Mesothelial cell of epicardium (in vitro differentiated cells): ENCODE measurements around the gene TBC1D10A. TPM values are rescaled to one million over a fixed set of nuclear protein-coding genes. Genes with fewer than 3 reads are reported as not detected.

Experiments
- DNase-seq, 2 experiments: peaks; one replicate each; pipeline ENCODE4 v3.0.0; 2021; ENCODE audit warnings: low spot score in 2 of 2; ENCODE audit not compliant: unreplicated experiment in 2 of 2
- H3K27ac Mint-ChIP-seq: 2 replicates; pipeline ENCODE4 v1.8.0; 2021; ENCODE audit warnings: mixed read lengths
- H3K27me3 Mint-ChIP-seq: 2 replicates; pipeline ENCODE4 v1.8.0; 2021; ENCODE audit warnings: low read depth, mixed read lengths
- H3K36me3 Mint-ChIP-seq: 2 replicates; pipeline ENCODE4 v1.8.0; 2021; ENCODE audit warnings: mixed read lengths
- H3K4me1 Mint-ChIP-seq: 2 replicates; pipeline ENCODE4 v1.8.0; 2021; ENCODE audit warnings: mixed read lengths
- H3K4me3 Mint-ChIP-seq: 2 replicates; pipeline ENCODE4 v1.8.0; 2021; ENCODE audit warnings: mild to moderate bottlenecking, moderate library complexity, mixed read lengths
- H3K9me3 Mint-ChIP-seq: 2 replicates; pipeline ENCODE4 v1.8.0; 2021; ENCODE audit warnings: mixed read lengths
- CTCF ChIP-seq: fragments of 200-600 bp; sonication (generic); IDR thresholded peaks from one replicate; pipeline ENCODE4 v1.5.0; 2021; ENCODE audit warnings: antibody characterized with exemption; ENCODE audit not compliant: unreplicated experiment
- total RNA-seq: library from RNA; stranded (reverse); gene quantifications from 3 replicates; pipeline ENCODE4 v1.2.1, GENCODE V29; 2021

TBC1D10A gene
- total RNA-seq, 1 donor from 2014 or later = 15.1 TPM

DNA sequence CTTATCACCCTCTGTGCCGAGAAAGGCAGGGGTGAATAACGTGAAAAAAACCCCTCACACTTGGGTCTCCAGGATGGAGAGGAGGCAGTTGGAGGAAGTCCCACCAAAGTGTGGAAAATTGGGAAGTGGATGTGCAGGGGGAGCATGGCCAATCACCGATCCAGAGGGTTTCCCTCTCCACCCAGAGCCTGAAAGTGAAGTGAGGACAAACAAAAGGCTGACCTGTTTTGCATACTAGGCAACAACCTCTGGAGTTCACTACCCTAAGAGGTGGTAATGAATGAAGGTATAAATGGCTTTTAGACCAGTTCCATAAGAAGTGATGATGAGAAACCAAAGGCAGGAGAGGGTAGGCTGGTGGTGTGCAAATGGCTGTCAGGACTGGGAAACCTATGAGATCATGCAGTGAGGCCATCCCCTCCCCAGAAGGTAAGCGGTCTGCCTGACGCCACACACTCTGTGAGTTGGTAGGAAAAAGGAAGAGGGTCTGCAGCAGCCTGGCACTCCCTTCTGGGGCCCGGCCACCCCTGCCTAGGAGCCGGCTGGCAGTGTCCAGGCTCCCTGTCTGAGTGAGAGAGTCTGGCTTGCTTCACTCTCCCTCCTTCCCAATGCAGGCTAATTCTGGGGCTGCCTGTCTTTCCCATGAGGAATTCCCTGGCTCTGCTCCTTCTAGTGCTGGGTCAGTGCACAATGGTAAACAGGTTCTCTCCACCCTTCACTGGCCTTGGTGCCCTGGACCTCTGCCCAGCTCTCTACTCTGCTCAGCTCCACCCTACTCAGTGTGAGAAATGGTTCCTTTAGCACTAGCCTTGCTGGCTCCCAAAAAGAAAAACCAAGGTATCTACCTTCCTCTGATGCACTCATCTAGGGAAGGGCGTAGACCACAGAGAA lies 15.6 kb downstream of the TBC1D10A start:
- Mint-ChIP-seq H3K4me1 (peaks cover 19% of the 10 kb centered on the region), H3K27me3 (peaks cover 7% of the 10 kb centered on the region)

DNA sequence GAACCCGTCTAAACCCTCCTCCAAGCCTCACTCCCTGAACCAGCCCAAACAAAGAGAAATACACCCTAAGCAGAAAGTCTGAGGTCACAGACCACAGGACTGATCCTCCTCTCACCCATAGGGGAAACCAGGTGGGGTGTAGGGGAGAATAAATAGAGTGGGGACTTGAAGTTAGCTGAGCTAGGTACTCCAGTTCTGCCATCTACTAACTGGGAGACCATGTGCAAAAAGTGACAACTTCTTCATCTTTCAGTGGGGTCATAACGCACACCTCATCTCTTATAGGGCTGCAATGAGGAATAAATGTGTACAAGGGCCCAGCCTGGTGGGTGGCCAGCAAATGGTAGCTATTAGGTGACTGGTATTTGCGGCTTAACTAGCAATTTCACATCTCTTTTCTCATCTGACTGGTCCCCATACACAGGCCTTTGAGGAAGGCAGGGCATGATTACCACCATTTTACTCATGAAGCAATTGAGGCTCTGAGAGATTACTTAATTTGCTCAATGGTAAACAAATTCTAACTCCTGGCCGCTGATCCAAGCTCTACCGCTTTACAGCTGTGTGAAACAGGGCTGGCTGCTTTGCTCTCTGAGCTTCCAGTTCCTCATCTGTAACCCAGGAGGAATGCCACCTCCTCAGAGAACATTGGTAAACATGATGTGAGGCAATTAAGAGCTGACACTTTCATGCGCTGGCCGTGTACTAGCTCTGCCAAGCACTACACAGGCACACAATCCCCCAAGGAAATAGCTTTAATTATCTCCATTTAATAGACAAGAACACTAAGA lies 16.6 kb downstream of the TBC1D10A start:
- TF ChIP-seq CTCF = no peak
- Mint-ChIP-seq H3K9me3 (no peaks in the 10 kb centered on the region), H3K27me3 (peaks cover 2% of the 10 kb centered on the region), H3K27ac (no peak overlapping the region), H3K36me3 (no peaks in the 10 kb centered on the region), H3K4me1 (peaks cover 27% of the 10 kb centered on the region), H3K4me3 (no peak overlapping the region)
- no peak for DNase-seq

More for the DNA sequence above, 15.6 kb downstream of the TBC1D10A start:
- Mint-ChIP-seq H3K27ac (no peak overlapping the region), H3K9me3 (no peaks in the 10 kb centered on the region), H3K4me3 (no peak overlapping the region), H3K36me3 (no peaks in the 10 kb centered on the region)
- TF ChIP-seq CTCF = no peak
- DNase-seq = no peak

- Mint-ChIP-seq H3K27ac (no peak overlapping the region), H3K9me3 (no peaks in the 10 kb centered on the region), H3K4me3 (no peak overlapping the region), H3K27me3 (peaks cover 2% of the 10 kb centered on the region), H3K4me1 (peaks cover 33% of the 10 kb centered on the region), H3K36me3 (no peaks in the 10 kb centered on the region)
- TF ChIP-seq CTCF = no peak
- DNase-seq = no peak
These were observed 18.1 kb downstream of the TBC1D10A start for GRCh38 chr22:30308518-30309230.

- TF ChIP-seq CTCF = no peak
- Mint-ChIP-seq H3K9me3 (no peaks in the 10 kb centered on the region), H3K36me3 (no peaks in the 10 kb centered on the region), H3K27me3 (peaks cover 2% of the 10 kb centered on the region), H3K4me3 (no peak overlapping the region), H3K4me1 (peaks cover 32% of the 10 kb centered on the region), H3K27ac (no peak overlapping the region)
- no peak for DNase-seq
These were observed 18.6 kb downstream of the TBC1D10A start for GRCh38 chr22:30308093-30308492.

DNA sequence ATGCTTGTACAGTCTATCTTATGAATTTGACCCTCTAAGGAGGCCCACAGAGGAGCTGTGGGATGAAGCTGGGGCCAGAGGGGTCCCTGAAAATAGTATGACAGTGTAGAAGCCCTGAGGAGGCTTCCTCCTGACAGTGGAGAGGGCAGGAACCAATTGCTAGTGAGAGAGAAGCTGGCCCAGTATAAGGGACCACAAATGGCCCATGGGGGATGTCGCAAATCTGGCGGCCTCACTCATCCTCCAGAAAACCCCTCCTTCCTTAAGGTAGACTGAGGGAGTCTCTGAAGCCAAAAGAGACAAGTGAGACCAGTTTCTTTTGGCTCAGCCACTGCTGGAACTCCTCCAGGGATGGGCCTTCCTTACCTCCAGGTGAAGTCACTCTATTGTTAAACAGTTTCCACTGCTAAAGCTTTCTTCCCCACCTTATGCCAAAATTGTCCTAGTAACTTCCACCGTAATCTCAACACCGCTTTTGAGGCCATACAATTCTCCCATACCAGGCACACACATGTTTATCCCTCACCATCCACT lies 19.6 kb downstream of the TBC1D10A start:
- Mint-ChIP-seq H3K27ac (no peak overlapping the region), H3K9me3 (no peaks in the 10 kb centered on the region), H3K4me1 (peaks cover 35% of the 10 kb centered on the region), H3K27me3 (no peaks in the 10 kb centered on the region), H3K36me3 (no peaks in the 10 kb centered on the region), H3K4me3 (no peak overlapping the region)
- no peak for DNase-seq
- no peak for TF ChIP-seq CTCF
